HG03097 (cell line): ENCODE measurements around the gene COP1.
"Not testable (repeated sequence)": the region's sequence is repeated elsewhere in the genome, so short reads cannot be mapped to it uniquely, and the experiment has no call there.

ENCODE experiments used
- ATAC-seq: cut with Tn5 transposase; IDR thresholded peaks from one replicate; pipeline ENCODE4 v1.9.1; 2021; ENCODE audit not compliant: unreplicated experiment, low FRiP score

The COP1 gene

GRCh38 chr1:176051402-176051801 lies 155.7 kb downstream of the COP1 start:
- no peak for ATAC-seq

GRCh38 chr1:176049582-176049981 lies 157.5 kb downstream of the COP1 start:
- no peak for ATAC-seq

- no peak for ATAC-seq
These were observed 160.2 kb downstream of the COP1 start for GRCh38 chr1:176046926-176047325.

- no peak for ATAC-seq
These were observed 163.5 kb downstream of the COP1 start for GRCh38 chr1:176043537-176043936.

- no peak for ATAC-seq
These were observed 173.2 kb downstream of the COP1 start for GRCh38 chr1:176033881-176034280.

GRCh38 chr1:176033474-176033873 lies 173.6 kb downstream of the COP1 start:
- ATAC-seq = no peak

- ATAC-seq = no peak
These were observed 174.9 kb downstream of the COP1 start for GRCh38 chr1:176032040-176032645.

- ATAC-seq = no peak
These were observed 177.5 kb downstream of the COP1 start for GRCh38 chr1:176029609-176030008.

GRCh38 chr1:176029155-176029554 lies 177.9 kb downstream of the COP1 start:
- no peak for ATAC-seq

- ATAC-seq = not testable (repeated sequence)
These were observed 179.2 kb downstream of the COP1 start for GRCh38 chr1:176027934-176028333.

GRCh38 chr1:176022574-176022973 lies 184.5 kb downstream of the COP1 start:
- ATAC-seq = no peak

GRCh38 chr1:176017722-176018121 lies 189.4 kb downstream of the COP1 start:
- ATAC-seq = no peak

GRCh38 chr1:176009951-176010350 lies 197.1 kb downstream of the COP1 start:
- no peak for ATAC-seq

- ATAC-seq = not testable (repeated sequence)
These were observed 199.2 kb downstream of the COP1 start for GRCh38 chr1:176007756-176008389.

GRCh38 chr1:175994660-175995059 lies 212.4 kb downstream of the COP1 start:
- ATAC-seq = not testable (repeated sequence)

GRCh38 chr1:175992825-175993224 lies 214.3 kb downstream of the COP1 start:
- ATAC-seq = not testable (repeated sequence)

- not testable (repeated sequence) for ATAC-seq
These were observed 214.9 kb downstream of the COP1 start for GRCh38 chr1:175992202-175992601.

GRCh38 chr1:175984813-175985212 lies 222.3 kb downstream of the COP1 start:
- ATAC-seq = no peak

- ATAC-seq = no peak
These were observed 222.9 kb downstream of the COP1 start for GRCh38 chr1:175984057-175984812.

- ATAC-seq = not testable (repeated sequence)
These were observed 223.7 kb downstream of the COP1 start for GRCh38 chr1:175983363-175983762.

GRCh38 chr1:175981128-175981527 lies 226.0 kb downstream of the COP1 start:
- no peak for ATAC-seq

- no peak for ATAC-seq
These were observed 228.2 kb downstream of the COP1 start for GRCh38 chr1:175978926-175979325.
